GM21526 (cell line): ENCODE results near the gene CXCL17.

Experiments
- ATAC-seq: cut with Tn5 transposase; IDR thresholded peaks from one replicate; pipeline ENCODE4 v1.9.1; 2021; ENCODE audit warnings: moderate library complexity; ENCODE audit not compliant: unreplicated experiment, low FRiP score

CXCL17 gene

DNA sequence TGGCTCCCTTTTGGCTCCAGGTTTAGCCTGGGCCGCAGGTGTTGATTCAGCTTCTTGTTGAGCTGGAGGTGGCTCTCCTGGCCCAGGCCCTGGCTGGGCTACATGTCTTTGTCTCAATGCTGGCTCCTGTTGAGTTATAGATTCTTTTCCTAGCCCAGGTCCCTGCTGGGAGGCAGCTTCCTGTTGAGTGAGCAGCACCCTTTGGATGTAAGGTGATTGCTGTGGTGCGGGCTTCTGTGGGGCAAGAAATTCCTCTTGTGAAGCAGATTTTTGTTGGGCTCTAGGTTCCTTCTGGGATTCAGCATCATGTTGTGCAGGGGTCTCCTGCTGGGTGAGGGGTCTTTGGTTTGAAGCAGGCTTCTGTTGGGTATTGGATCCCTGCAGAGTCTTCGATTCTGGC is 16.1 kb downstream of the CXCL17 start:
- ATAC-seq = no peak

DNA sequence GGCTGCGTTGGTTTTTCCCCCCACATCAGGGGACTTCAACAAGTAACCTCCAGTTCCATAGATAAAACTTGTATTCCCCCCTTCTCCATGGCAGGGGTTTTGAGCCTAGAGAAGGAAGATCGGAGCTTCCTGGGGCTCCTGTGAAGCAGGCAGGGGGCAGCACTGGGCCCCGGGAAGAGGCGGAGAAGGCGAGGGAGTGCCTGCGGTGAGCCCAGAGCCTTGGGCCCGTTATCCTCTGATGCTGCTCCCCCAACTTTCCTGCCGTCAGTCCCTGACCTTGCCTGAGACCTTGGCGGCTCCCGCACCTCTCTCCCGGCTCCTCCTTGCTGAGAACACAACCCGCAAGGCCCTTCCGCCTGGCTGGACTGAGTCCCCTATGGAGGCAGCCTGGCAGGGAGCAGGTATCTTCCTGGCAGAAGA is 18.0 kb downstream of the CXCL17 start:
- ATAC-seq = no peak

DNA sequence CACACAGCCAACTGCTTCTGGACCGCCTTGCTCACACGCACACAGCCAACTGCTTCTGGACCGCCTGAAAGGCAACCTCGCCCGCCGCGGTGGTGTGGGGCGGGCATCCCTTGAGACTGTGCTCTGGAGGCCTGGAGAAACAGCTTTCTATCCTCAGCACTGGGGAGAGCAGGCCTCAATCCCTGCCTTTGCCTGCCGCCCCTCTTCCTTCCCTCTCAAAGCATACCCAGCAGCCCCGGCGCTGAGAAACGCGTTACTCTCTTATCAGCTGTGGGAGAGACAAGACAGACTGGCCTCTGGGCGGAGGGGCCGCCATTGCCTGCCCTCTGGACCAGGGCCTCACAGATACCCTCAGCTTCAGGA is 18.4 kb downstream of the CXCL17 start:
- no peak for ATAC-seq

DNA sequence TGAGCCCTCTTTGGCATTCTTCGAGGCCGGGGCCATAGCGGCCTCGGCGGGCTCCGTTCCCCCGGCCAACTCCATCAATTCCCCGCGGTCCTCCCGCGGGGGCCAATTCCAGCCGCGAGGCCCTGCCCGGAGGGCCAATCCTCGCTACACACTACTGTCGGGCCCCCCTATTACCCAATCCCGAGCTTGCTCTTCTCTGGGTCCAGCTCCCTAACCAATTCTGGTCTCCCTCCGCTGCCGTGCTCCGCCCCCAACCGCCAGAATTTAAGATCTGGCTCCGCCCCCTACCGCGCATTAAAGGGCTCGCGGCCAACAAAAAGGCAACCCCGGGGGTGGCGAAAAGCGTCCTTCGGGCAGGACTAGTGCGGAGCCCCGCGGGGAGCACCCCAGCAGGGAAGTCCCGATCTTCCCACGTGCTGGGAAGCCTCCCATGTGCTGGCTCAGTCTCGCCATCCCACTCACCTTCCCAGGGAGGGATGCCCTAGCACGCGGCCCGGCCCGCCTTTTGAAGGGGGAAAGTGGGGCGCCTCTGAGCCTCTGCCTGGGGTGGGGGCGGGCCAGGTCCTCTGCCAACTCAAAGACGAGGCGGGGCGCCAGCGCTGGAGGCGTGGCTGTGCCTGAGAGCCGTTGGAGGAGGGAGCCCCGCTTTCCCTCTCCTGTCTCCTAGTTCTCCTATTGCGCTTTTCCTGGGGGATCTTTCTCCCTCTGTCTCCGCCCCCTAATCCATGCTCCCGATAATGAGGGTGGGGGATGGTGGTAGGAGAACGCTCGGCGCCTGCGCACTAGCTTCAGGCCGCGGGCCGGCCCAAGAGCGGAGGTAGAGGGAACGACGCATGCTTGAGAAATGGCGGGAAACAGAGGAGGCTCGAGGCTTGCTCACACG is 19.0 kb downstream of the CXCL17 start:
- ATAC-seq = peak; percentile 70

DNA sequence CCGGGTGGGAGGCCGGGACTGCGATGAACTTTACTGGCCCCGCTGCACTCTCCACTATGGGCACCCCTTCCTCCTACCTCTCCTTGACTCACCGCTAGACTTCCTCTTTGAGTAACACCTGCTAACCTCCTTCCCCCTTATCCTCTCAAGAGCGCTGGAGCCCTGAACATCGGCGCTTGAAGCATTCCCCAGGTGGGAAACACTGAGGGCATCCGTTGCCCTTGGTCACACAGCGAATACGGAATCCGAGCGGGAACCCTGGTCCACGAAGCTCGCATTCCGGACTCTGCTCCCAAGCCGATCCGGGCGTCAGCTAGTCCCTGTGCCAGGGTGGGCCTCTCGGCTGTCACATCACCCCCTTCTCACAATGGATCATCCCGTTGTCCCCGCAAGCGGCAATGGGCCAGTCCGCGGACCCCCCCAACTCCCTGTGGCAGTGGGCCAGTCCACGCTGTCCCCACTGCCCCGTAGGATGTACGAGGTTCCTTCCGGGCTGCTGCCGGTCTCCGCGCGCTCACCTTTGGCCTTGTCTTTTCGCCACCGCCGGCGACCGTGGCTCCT is 19.8 kb downstream of the CXCL17 start:
- peak; percentile 29 for ATAC-seq

DNA sequence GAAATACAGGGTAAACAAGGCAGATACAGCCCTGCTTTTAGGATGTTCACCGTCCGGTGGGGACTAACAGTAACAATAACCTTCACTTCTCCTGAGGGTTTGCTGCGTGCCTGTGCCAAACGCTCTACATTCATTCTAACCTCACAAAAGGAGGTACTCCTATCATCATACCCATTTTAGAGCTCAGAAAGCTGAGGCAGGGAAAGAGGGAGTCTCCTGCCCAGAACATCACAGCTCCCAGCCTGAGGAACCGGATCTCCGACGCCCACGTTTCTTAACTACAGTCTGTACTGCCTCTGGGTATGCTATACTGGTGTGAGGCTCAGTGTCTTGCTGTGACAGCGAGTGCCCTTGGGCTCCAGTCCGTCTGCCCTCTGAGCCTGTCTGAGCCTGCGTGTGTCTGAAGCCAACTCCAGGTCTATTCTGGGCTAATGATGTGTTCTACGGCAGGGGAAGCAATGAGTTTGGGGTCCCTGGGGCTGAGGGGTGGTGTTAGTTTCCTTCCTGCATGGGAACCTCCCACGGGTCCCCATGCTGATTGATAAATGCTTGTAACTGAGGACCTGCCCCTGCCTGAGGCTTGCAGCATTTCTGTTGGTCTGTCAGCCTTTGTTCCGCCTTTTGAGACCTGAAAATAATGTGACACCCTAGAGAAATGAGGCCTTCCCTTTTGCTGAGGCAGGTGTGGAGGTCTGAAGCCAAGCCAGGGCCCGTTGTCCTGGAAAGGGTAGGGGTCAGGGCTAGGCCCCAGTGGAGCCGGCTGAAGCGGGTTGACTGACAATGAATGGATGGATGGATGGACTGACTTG is 20.4 kb downstream of the CXCL17 start:
- peak; percentile 15 for ATAC-seq

DNA sequence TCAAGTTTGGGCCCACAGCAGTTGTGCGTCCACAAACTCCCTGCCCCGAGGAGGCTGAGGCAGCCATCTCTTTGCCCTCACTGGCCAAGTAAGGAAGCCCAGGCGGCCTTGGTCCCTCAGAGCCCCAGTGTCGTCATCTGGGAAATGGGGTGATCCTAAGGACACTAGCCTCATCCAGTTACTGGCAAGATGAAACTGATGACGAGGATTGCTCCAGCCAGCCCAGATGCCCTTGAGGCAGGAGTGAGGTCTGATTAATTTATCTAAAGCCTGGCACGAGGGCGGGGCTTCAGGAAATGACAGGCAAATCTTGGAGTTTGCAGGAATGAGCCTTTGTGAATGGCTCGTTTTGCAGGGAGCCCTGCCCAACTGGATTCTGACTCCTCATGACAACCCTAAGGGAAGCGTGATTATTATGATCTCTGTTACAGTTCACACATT is 21.1 kb downstream of the CXCL17 start:
- no peak for ATAC-seq

DNA sequence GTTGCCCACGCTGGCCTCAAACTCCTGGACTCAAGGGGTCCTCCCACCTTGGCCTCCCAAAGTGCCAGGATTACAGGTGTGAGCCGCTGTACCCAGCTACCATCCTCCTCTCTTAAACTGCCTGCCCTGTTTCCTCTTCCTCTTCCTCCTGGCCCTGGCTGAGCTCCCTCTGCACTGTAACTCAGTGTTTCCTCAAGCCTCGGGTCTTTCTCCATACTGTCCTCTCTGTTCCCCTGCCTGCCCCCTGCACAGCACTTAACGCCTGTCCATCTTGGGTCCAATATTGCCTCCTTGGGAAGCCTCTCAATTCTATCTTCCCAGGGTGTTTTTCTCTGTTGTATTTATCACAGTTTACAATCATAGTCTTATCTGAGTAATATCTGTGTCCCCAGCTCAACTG is 21.6 kb downstream of the CXCL17 start:
- ATAC-seq = no peak

DNA sequence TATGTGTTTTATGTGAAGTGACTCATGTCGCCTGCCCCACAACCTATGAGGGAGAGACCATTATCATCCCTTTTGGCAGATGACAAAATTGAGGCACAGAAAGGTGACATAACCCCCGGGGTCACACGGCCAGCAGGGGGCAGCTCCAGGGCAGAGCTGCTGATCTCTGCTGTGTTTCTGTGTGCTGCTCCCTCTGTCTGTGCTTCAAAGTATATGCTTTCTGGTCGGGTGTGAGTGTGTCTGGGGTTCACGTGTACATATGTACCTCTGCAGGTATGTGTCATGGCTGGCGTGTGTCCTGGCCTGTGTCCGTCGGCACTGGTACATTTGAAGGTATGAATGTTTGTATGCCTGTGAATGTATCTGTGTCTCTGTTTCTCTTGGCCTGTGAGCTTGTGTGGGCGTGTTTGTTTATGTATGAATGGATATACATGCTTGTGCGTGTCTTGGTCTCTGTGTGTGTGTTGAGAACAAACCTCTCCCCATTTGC is 22.6 kb downstream of the CXCL17 start:
- peak; percentile 51 for ATAC-seq

DNA sequence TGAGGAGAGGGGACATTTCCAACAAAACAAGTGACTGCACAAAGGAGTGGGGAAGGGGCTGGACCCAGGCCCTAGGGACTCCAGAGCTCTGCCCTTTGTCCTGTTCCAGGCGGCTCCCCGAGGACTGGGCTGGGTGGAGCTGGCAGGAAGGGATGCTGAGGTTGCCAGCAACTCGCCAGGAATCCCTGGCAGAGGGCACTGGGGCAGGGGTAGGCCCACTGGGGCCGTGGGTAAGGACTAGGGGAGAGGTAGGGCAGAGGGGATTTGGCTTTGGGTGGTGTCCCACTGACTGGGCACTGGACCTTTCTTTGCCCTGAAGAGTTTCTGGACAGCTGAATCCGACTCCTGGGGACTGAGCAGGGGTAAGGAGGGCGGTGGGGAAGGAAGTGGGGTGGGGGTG is 23.4 kb downstream of the CXCL17 start:
- no peak for ATAC-seq

DNA sequence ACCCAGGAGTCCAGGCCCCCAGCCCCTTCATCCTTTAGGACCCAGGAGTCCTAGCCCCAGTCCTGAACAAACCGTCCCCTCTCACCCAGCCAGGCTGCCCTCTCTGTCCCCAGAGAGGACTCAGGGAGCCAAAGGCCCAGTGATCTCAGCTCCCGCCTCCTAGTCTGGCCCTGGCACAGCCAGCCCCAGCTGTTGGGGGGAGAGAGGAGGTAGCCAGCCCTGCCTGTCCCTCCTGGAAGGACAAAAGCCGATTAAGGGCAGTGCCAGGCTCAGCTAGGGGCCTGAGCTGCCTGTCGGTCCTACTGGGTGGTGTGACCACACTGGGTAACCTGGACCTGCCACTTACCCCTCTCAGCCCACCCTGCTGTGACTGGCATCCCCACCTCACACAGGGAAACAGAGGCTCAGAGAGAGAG is 30.1 kb downstream of the CXCL17 start:
- ATAC-seq = no peak

DNA sequence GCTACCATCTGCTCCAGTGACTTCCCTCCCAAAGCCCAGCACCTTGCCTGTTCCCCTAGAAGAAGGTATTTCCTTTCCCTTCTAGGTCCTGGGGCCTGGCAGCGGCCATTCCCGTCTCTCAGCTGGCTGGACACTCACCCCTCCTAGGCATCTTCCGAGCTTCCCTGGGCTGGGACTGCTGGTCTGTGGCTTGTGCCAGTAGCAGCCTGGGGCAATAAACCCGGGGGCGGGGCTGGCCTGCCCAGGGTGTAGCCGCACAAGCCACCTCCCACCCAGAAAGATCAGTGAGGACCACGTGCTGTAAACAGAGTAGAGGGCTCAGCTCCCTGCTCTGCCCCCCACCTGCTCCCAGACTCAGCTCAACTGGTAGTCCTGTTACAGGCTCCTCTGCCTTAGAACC is 30.5 kb downstream of the CXCL17 start:
- no peak for ATAC-seq

DNA sequence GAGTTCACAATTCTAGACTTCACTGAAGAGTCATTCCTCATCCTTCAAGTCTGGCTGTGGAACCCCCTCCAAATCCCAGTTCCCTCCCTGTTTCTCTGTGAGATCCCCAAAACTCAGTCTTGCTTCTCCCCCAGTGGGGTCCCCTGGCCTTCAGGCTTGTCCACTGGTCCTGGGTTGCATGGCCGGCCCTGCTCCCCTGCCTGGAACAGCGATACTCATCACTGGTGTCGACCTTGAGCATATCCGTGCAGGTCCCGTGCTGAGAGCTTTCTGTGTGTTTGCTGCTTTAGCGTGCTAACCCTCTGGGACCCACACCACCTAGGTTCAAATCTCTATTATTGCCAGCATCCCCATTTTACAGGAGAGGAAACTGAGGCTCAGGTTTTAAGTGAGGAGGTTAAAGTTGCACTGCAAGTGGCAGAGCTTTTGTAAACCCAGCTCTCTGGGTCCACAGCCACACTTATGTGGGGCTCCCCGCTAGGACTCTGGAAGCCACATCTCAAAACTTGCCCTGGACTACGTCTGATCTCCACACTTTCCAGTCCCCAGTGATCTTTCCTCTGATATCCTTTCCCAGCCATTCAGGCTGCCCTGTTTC is 31.1 kb downstream of the CXCL17 start:
- no peak for ATAC-seq

DNA sequence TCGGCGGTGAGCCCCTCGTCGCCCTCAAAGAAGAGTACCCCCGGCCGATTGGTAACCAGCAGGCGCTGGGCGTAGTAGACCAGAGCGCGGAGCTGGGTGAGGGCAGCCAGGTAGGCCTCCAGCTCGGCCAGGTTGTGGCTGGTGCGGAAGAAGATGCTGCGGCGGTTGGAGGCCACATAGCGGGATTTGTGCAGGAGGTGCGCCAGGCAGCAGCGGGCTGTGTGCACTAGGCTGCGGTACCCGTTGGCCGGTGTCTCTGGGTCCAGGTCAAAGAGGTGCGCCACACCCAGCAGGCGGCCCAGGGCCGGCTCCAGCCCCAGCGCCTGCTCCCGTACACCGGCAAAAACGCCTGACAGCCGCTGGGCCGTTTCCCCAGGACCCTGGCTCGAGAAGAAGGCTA is 32.4 kb downstream of the CXCL17 start:
- ATAC-seq = no peak

DNA sequence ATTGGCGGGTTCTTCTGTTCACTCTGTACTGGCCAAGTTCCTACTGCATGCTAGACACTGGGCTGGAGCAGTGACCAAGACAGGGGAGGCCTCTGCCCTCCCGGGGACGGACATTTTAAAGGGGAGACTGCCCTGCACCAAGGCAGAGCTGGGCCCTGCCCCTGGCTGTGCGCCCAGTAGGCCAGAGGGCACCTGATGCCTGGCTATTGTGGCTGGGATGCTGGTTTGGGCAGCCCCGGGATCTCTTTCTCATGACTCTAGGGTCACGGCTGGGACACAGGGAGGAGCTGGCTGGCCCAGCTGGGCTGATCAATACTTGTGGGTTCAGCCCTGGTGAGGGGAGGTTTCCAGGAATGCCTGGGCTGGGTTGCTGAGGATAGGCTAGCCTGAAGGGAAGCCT is 33.3 kb downstream of the CXCL17 start:
- ATAC-seq = no peak

DNA sequence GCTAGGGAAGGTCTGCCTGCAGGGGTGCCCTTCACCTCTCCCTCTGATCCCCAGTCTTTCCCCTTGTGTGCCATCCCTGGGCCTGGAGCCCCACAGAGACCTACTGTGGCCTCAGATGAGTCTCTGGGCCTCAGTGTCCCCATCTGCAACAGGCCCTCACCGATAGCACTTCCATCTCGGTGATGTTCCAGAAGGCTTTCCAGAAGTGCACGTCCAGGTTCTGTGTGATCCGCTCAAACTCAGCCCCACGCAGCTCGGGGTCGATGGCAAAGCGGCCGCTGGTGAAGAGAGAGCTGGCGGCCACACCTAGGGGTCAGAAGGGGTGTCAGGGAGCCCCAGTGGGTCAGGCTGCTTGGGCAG is 35.0 kb downstream of the CXCL17 start:
- no peak for ATAC-seq

DNA sequence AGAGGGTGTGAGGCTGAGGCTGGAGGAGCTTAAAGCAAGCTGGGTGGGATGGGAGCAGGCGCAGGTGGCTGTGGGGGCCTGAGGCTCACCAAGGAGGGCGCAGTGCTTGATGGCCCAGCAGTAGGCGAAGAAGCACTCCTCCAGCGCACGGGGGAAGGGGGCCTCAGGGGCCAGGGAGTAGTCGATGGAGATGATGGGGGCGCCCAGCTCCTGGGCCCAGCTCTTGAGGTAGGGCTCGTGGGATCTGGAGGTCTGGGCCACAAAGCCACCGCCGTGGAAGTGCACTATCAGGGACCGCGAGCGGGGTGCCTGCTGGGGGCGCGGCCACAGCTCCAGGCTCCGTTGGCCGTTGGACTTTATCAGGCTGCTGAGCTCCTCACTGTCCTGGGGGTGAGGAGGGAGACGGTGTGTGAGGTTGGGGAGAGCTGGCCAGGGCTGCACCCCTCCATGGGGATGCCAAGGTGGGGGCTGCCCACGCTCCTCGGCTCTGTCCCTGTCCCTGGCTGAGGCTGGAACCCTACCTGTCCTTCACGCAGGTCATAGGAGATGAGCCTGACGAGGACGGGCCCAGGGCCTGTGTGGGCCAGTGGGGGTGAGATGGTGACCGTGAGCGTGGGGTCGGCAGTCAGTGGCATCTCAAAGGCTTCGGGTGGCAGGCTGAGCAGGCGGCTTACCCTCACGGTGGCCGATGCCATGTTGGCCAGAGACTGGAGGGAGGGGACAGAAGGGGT is 35.5 kb downstream of the CXCL17 start:
- ATAC-seq = no peak

DNA sequence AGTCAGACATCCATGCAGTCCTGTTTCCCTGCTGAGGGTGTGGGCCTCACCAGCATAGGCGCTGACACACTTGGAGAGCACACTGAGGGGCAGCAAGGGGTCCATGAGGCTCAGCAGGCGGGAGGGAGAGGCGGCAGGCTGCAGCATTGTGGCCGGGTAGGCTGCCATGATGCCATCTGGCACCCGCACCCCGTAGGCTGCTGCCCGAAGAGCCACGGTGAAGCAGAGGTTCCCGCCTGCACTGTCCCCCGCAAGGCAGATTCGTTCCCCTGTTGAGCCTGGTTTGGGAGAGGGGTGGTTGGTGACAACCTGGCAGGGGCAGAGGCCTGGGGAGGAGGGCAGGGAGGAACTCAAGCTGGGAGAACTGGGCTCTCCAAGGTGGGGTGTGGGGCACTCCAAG is 36.6 kb downstream of the CXCL17 start:
- ATAC-seq = no peak

DNA sequence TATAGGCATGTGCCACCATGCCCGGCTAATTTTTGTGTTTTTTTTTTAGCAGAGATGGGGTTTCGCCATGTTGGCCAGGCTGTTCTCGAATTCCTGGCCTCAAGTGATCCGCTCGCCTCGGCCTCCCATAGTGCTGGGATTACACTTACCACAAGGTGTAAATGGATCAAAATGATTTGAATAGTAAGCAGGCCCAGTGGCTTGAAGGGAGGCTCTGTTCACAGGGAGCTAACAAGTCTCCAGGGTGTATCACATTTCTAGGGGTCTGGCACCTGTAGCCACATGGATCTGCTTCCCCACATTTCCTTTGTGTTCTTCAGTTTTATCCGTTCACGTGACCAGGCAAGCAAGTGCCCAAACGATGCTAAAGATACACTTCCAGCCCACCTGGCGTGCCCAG is 39.2 kb downstream of the CXCL17 start:
- no peak for ATAC-seq

DNA sequence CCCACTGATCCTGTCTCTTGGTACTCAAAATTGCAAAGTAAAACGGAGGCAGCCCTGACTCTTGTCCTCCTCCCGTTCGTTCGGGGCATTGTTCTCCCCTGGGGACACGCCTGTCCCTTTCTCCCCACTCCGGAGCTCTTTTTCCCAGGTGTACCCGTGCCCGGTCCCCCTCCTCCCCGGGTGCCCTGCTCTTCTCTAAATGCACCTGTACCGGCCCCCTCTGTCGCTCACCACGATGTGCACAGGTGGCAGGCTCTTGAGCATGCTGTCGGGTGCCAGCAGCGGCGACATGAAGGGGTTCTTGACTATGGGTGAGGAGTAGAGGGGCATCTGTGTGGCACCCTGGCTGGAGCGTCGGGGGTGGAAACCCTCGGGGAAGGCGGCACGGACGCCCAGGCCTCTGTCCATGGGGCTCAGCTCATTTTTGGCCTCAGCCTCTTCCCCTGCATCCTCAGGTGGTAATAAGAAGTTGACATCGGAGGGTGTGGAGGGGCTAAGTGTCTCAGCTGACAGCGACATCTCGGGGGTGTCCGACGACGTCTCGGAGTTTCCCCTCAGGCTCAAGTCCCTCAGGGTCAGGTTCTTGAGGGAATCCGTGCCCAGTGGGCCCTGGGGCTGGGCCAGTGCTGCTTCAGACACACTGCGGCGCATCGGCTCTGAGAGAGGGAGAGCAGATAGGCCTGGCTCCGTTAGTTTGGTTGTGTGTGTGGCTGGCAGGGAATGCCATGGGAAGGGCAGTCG is 40.2 kb downstream of the CXCL17 start:
- no peak for ATAC-seq
